NCI-H2196 (cell line): Measurements from ENCODE around the gene CABLES1.
A peak's percentile ranks its signal among the peaks of the same experiment; 100 is the strongest.

ENCODE experiments used
- DNase-seq: peaks from one replicate; lab custom pipeline; 2025; ENCODE audit not compliant: unreplicated experiment; lab: John Stamatoyannopoulos, UW

CABLES1 gene

GRCh38 chr18:23238651-23239349, 103.5 kb downstream of the CABLES1 start:
- no peak for DNase-seq

GRCh38 chr18:23239350-23239692, 104.0 kb downstream of the CABLES1 start:
- DNase-seq = no peak

GRCh38 chr18:23239885-23240608, 104.8 kb downstream of the CABLES1 start:
- no peak for DNase-seq

GRCh38 chr18:23240609-23240930, 105.3 kb downstream of the CABLES1 start:
- DNase-seq = no peak

- peak; percentile 35 for DNase-seq
Measured at GRCh38 chr18:23241833-23242496, 106.7 kb downstream of the CABLES1 start.

GRCh38 chr18:23243178-23243577, 107.9 kb downstream of the CABLES1 start:
- no peak for DNase-seq

- no peak for DNase-seq
Measured at GRCh38 chr18:23243816-23244215, 108.5 kb downstream of the CABLES1 start.

- no peak for DNase-seq
Measured at GRCh38 chr18:23244401-23244800, 109.1 kb downstream of the CABLES1 start.

- no peak for DNase-seq
Measured at GRCh38 chr18:23245461-23245860, 110.2 kb downstream of the CABLES1 start.

- DNase-seq = no peak
Measured at GRCh38 chr18:23247331-23247730, 112.0 kb downstream of the CABLES1 start.

- no peak for DNase-seq
Measured at GRCh38 chr18:23247896-23248295, 112.6 kb downstream of the CABLES1 start.

GRCh38 chr18:23248826-23249225, 113.5 kb downstream of the CABLES1 start:
- DNase-seq = no peak

GRCh38 chr18:23249348-23249747, 114.1 kb downstream of the CABLES1 start:
- no peak for DNase-seq

- no peak for DNase-seq
Measured at GRCh38 chr18:23250893-23251656, 115.8 kb downstream of the CABLES1 start.

- DNase-seq = no peak
Measured at GRCh38 chr18:23253630-23254029, 118.3 kb downstream of the CABLES1 start.

GRCh38 chr18:23257137-23257536, 121.9 kb downstream of the CABLES1 start:
- DNase-seq = no peak

- no peak for DNase-seq
Measured at GRCh38 chr18:23257686-23258565, 122.6 kb downstream of the CABLES1 start.

GRCh38 chr18:23258566-23259469, 123.5 kb downstream of the CABLES1 start:
- DNase-seq = no peak
